PC-3 (cell line): ENCODE results near the gene DLST. TPM values are rescaled to one million over a fixed set of nuclear protein-coding genes. Genes with fewer than 3 reads are reported as not detected.

Experiments
- ATAC-seq: fragments of 200-7000 bp; cut with Tn5 transposase; 2 replicates; pipeline ENCODE4 v1.9.1; 2020; ENCODE audit warnings: mild to moderate bottlenecking, moderate library complexity
- BruUV-seq: library from RNA; stranded (reverse); fragments of 400-500 nt; replicated peaks from 2 replicates; lab custom pipeline; 2021; lab: Mats Ljungman, UMichigan
- CTCF ChIA-PET: fragments of 300-600 bp; sonication (Branson Sonifier 250); formaldehyde crosslinking; loops from one replicate; lab custom pipeline; 2022; ENCODE audit warnings: antibody characterized with exemption; lab: Charles Lee
- POLR2A ChIA-PET: fragments of 300-600 bp; sonication (Branson Sonifier 250); formaldehyde crosslinking; loops from one replicate; lab custom pipeline; 2022; ENCODE audit warnings: antibody characterized with exemption; ENCODE audit not compliant: unreplicated experiment; lab: Charles Lee
- DNase-seq: peaks from one replicate; pipeline ENCODE4 v3.0.0-alpha.2; 2015
- H2AFZ ChIP-seq: fragments of 300-600 bp; sonication (generic); 2 replicates; pipeline ENCODE4 v1.6.0; 2016; ENCODE audit warnings: antibody characterized with exemption, low read length
- H3F3A ChIP-seq: fragments of 300-600 bp; sonication (generic); one replicate; pipeline ENCODE4 v1.6.0; 2017; ENCODE audit warnings: antibody characterized with exemption, low read length, control low read depth, mild to moderate bottlenecking; ENCODE audit not compliant: unreplicated experiment
- H3K27ac ChIP-seq: fragments of 300-600 bp; sonication (generic); 2 replicates; pipeline ENCODE4 v1.5.1; 2016; ENCODE audit warnings: mild to moderate bottlenecking, low read length
- H3K27me3 ChIP-seq: fragments of 300-600 bp; sonication (generic); 2 replicates; pipeline ENCODE4 v1.6.1; 2016; ENCODE audit warnings: low read length, mixed read lengths
- H3K36me3 ChIP-seq: fragments of 300-600 bp; sonication (generic); 2 replicates; pipeline ENCODE4 v1.6.1; 2016; ENCODE audit warnings: low read depth, mixed run types, low read length, mixed read lengths
- H3K4me1 ChIP-seq: fragments of 300-600 bp; sonication (generic); 2 replicates; pipeline ENCODE4 v1.5.1; 2016; ENCODE audit warnings: low read length; ENCODE audit not compliant: insufficient read depth
- H3K4me2 ChIP-seq: fragments of 300-600 bp; sonication (generic); 2 replicates; pipeline ENCODE4 v1.6.0; 2016; ENCODE audit warnings: low read length
- H3K4me3 ChIP-seq: fragments of 300-600 bp; sonication (generic); 2 replicates; pipeline ENCODE4 v1.5.1; 2016; ENCODE audit warnings: mild to moderate bottlenecking, low read length, mixed read lengths
- H3K79me2 ChIP-seq: fragments of 300-600 bp; sonication (generic); 2 replicates; pipeline ENCODE4 v1.6.1; 2017; ENCODE audit warnings: low read length, mixed read lengths
- H3K9ac ChIP-seq: fragments of 300-600 bp; sonication (generic); 2 replicates; pipeline ENCODE4 v1.6.0; 2016; ENCODE audit warnings: mild to moderate bottlenecking, low read length
- H3K9me2 ChIP-seq: fragments of 300-600 bp; sonication (generic); replicated peaks from 2 replicates; pipeline ENCODE4 v1.6.1; 2016; ENCODE audit warnings: mixed run types, low read length, mixed read lengths
- H3K9me3 ChIP-seq: fragments of 300-600 bp; sonication (generic); 2 replicates; pipeline ENCODE4 v1.6.1; 2016; ENCODE audit warnings: low read length, mixed read lengths
- H4K20me1 ChIP-seq: fragments of 300-600 bp; sonication (generic); 2 replicates; pipeline ENCODE4 v1.6.1; 2016; ENCODE audit warnings: low read length, mixed read lengths
- EZH2 ChIP-seq: fragments of 300-600 bp; sonication (generic); IDR thresholded peaks from one replicate; pipeline ENCODE4 v1.6.1; 2017; ENCODE audit warnings: antibody characterized with exemption, mild to moderate bottlenecking, low read length; ENCODE audit not compliant: unreplicated experiment
- EZH2phosphoT487 ChIP-seq: fragments of 300-600 bp; sonication (generic); IDR thresholded peaks from 2 replicates; pipeline ENCODE4 v1.6.1; 2018; ENCODE audit warnings: mild to moderate bottlenecking, antibody characterized with exemption, low read length, borderline replicate concordance
- intact Hi-C: fragments of 100-400 bp; cut with micrococcal nuclease; formaldehyde crosslinking; loops from 2 replicates; pipeline ENCODE4 v1.9.0; 2023
- total RNA-seq: library from RNA; depleted of rRNA; stranded (reverse); fragments of >200 nt; gene quantifications from 2 replicates; pipeline ENCODE4 v1.2.3, GENCODE V29; 2014
- TF ChIP-seq, protein P1 (sequence below): fragments of 300-600 bp; sonication (generic); conservative IDR thresholded peaks from 2 replicates; pipeline ENCODE4 v1.5.1; 2017; ENCODE audit warnings: antibody characterized with exemption, low read depth, mild to moderate bottlenecking, low read length

DLST gene
- total RNA-seq, 1 experiment from 2014 or later, result 56.9 TPM

DNA sequence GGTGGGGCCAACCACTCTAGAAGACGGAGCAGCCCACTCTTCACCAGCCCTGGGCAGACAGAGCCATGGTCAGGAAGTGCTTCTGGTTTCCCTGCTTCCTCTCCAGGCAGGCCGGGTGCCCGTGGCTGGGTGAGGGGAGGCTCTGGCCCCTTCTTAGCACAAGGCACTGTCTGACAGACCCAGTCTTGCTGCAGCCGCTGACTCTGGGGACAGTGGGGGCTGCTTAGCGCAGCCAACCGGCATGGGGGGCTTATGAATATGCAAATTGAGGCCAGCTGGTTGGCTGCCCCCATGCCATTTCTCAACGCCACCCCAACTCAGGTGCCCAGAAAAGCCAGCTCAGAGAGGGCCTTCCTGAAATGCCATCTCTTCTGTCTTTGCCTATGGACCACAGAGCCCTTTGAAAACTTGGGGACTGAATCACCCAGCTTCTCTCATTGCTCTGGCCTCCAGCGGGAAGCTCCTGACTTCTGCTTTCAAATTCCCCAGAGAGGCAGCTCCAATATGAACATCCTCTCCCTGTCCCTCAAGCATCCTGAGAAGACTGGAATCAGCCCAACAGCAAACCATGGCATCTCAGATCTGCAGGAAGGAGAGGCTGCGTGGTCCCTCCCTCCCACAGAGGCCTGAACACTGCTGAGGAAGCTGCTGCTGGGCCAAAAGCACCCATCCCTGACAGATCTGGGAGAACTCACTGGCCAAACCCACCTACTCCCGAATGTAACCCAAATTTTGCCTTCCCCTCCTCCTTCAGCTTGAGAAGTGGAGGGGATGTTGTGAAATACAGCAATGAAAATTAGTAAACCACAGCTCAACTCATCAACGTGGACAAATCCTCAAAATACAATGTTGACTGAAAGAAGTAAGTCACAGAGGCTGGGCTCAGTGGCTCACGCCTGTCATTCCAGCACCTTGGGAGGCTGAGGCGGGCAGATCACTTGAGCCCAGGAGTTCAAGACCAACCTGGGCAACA lies 5.5 kb upstream of the DLST start, which contains the start of gene PROX2:
Gene PROX2, minus strand, starts transcription at position 205 of the 973 bp plus-strand sequence. CDS start 12,311 bp downstream, outside the sequence.
- POLR2A ChIA-PET, result no interaction called here
- no peak within 1 kb of the TSS for H3K4me2 ChIP-seq
- no peak within 1 kb of the TSS for H3K4me3 ChIP-seq
- intact Hi-C loops, result no loop called here
- no peak for TF ChIP-seq EZH2phosphoT487
- TF ChIP-seq EZH2, result no peak
- TF ChIP-seq, protein P1, sequence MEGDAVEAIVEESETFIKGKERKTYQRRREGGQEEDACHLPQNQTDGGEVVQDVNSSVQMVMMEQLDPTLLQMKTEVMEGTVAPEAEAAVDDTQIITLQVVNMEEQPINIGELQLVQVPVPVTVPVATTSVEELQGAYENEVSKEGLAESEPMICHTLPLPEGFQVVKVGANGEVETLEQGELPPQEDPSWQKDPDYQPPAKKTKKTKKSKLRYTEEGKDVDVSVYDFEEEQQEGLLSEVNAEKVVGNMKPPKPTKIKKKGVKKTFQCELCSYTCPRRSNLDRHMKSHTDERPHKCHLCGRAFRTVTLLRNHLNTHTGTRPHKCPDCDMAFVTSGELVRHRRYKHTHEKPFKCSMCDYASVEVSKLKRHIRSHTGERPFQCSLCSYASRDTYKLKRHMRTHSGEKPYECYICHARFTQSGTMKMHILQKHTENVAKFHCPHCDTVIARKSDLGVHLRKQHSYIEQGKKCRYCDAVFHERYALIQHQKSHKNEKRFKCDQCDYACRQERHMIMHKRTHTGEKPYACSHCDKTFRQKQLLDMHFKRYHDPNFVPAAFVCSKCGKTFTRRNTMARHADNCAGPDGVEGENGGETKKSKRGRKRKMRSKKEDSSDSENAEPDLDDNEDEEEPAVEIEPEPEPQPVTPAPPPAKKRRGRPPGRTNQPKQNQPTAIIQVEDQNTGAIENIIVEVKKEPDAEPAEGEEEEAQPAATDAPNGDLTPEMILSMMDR, result no peak
- H3K9ac ChIP-seq, result no peak within 1 kb of the TSS
- no peaks in the 10 kb centered on the region for H3K36me3 ChIP-seq
- H3F3A ChIP-seq, result no peaks in the 10 kb centered on the region
- no peaks in the 10 kb centered on the region for H4K20me1 ChIP-seq
- H3K27ac ChIP-seq, result no peak within 1 kb of the TSS
- H3K79me2 ChIP-seq, result no peaks in the 10 kb centered on the region
- BruUV-seq, result no TSS peak
- no peaks in the 10 kb centered on the region for H3K9me3 ChIP-seq
- H3K4me1 ChIP-seq, result peaks cover 14% of the 10 kb centered on the region
- H3K27me3 ChIP-seq, result no peaks in the 10 kb centered on the region
- H3K9me2 ChIP-seq, result no peaks in the 10 kb centered on the region
- no peak for ATAC-seq
- H2AFZ ChIP-seq, result no peak within 1 kb of the TSS
- CTCF ChIA-PET, result interaction anchor here (1.0 kb wide), 1 partner anchor 15 kb away, joined by 3 read pairs; no protein-coding TSS in a partner anchor
- no peak for DNase-seq

DNA sequence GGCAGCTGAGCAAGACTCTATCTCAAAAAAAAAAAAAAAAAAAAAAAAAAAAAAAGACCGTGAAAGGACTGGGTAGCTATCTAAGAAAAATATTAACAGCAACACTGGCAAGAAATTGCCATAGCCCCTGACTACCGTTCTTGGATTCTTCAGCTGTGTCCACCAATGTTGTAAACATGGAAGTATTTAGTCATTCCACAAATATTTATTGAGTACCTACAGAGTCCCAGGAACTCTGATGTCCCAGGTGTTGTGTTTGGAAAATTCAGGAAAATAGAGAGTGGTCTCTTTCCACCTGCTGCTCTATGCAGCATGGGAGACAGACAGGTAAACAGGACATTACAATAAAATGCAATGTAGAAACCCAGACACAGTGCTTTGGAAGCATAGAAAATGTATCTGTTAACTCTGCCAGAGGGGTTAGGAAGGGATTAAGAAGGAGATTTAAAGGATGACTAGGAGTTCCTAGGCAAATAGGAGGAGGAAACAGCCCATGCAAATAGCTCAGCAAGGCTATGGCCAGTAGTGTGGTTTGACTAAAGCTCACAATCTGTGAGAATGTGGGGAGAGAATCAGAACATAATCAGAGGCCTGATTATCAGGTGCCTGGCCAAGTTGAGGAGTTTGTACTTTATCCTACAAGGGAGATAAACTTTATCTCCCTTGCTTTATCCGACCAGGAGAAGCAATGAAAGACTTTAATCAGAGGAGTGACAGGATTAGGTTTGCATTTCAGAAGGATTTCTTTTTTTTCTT lies 2.1 kb upstream of the DLST start:
- Histone ChIP-seq H3K79me2 (peaks cover 32% of the 10 kb centered on the region), H3K27ac (peak overlapping the region; percentile 1; the same call in 1 of the 2 replicates), H3K9me2 (no peaks in the 10 kb centered on the region), H3K9ac (no peak overlapping the region), H2AFZ (peak overlapping the region; percentile 47; the same call in 1 of the 2 replicates), H3K9me3 (no peaks in the 10 kb centered on the region), H3K36me3 (peaks cover 12% of the 10 kb centered on the region; the same call in 1 of the 2 replicates), H3K27me3 (no peaks in the 10 kb centered on the region), H3K4me2 (peak overlapping the region; percentile 33), H4K20me1 (peaks cover 16% of the 10 kb centered on the region), H3K4me1 (peaks cover 27% of the 10 kb centered on the region), H3F3A (no peaks in the 10 kb centered on the region), H3K4me3 (no peak overlapping the region)
- ChIA-PET CTCF (interaction anchor here (0.6 to 3.2 kb wide), 9 partner anchors 19 to 529 kb away, joined by 3 to 35 read pairs (median 6); partner anchors contain the start of gene RPS6KL1), POLR2A (interaction anchor here (0.5 to 0.6 kb wide), 5 partner anchors 18 to 577 kb away, joined by 3 to 10 read pairs (median 5); partner anchors contain the start of genes ABCD4 and ZC2HC1C)
- ATAC-seq (peak; percentile 45), DNase-seq (peak; percentile 61)
- BruUV-seq, result no TSS peak
- TF ChIP-seq EZH2, result no peak
- TF ChIP-seq, protein P1, result no peak
- no peak for TF ChIP-seq EZH2phosphoT487
- intact Hi-C loops, result no loop called here
